ENCODE data around the gene EFL1. TPM values are rescaled to one million over a fixed set of nuclear protein-coding genes. Genes with fewer than 3 reads are reported as not detected.

Gene EFL1
- total RNA-seq, 1 donor from 2014 or later: 17.3 TPM

GRCh38 chr15:82134461-82134860, 128.1 kb downstream of the EFL1 start:
- no peaks in the 10 kb centered on the region for H3K27me3 ChIP-seq
- no peak overlapping the region for H3K4me3 ChIP-seq
- H3K36me3 ChIP-seq: peaks cover 0 to 19% of the 10 kb centered on the region in 2 donors
- H3K4me1 ChIP-seq: no peaks in the 10 kb centered on the region
- TF ChIP-seq CTCF (IDR thresholded peaks at IDR 0.05): no peak
- intact Hi-C loops (cut with DNase I): no loop called here
- H3K9me3 ChIP-seq: no peaks in the 10 kb centered on the region
- H3K27ac ChIP-seq: no peak overlapping the region
- DNase-seq (ENCODE audit: low spot score in 2 of 2): no peak

GRCh38 chr15:82133251-82133650, 129.3 kb downstream of the EFL1 start:
- no peak for TF ChIP-seq CTCF (IDR thresholded peaks at IDR 0.05)
- no peaks in the 10 kb centered on the region for H3K27me3 ChIP-seq
- H3K4me1 ChIP-seq: no peaks in the 10 kb centered on the region
- no peak overlapping the region for H3K4me3 ChIP-seq
- no peaks in the 10 kb centered on the region for H3K9me3 ChIP-seq
- intact Hi-C loops (cut with DNase I): no loop called here
- no peak for DNase-seq (ENCODE audit: low spot score in 2 of 2)
- peaks cover 0 to 15% of the 10 kb centered on the region in 2 donors for H3K36me3 ChIP-seq
- no peak overlapping the region for H3K27ac ChIP-seq

- DNase-seq (ENCODE audit: low spot score in 2 of 2): no peak
- no peak for TF ChIP-seq CTCF (IDR thresholded peaks at IDR 0.05)
- no peaks in the 10 kb centered on the region for H3K9me3 ChIP-seq
- no peaks in the 10 kb centered on the region for H3K4me1 ChIP-seq
- no peaks in the 10 kb centered on the region for H3K27me3 ChIP-seq
- intact Hi-C loops (cut with DNase I): no loop called here
- H3K4me3 ChIP-seq: no peak overlapping the region
- peaks cover 0 to 10% of the 10 kb centered on the region in 2 donors for H3K36me3 ChIP-seq
- H3K27ac ChIP-seq: peak overlapping the region in 1 of 2 donors; percentile 16
Observed at GRCh38 chr15:82132742-82133141, 129.8 kb downstream of the EFL1 start.

- Histone ChIP-seq H3K4me3 (no peak overlapping the region), H3K4me1 (no peaks in the 10 kb centered on the region), H3K9me3 (no peaks in the 10 kb centered on the region), H3K27me3 (no peaks in the 10 kb centered on the region), H3K27ac (no peak overlapping the region), H3K36me3 (peaks cover 0 to 3% of the 10 kb centered on the region in 2 donors)
- no peak for TF ChIP-seq CTCF (IDR thresholded peaks at IDR 0.05)
- intact Hi-C loops (cut with DNase I): no loop called here
- no peak for DNase-seq (ENCODE audit: low spot score in 2 of 2)
Observed at GRCh38 chr15:82132096-82132495, 130.4 kb downstream of the EFL1 start.

- no peak overlapping the region for H3K4me3 ChIP-seq
- DNase-seq (ENCODE audit: low spot score in 2 of 2): no peak
- no peak for TF ChIP-seq CTCF (IDR thresholded peaks at IDR 0.05)
- no peaks in the 10 kb centered on the region for H3K4me1 ChIP-seq
- no peaks in the 10 kb centered on the region for H3K27me3 ChIP-seq
- intact Hi-C loops (cut with DNase I): no loop called here
- H3K36me3 ChIP-seq: peaks cover 0 to 3% of the 10 kb centered on the region in 2 donors
- H3K9me3 ChIP-seq: no peaks in the 10 kb centered on the region
- no peak overlapping the region for H3K27ac ChIP-seq
Observed at GRCh38 chr15:82130248-82130647, 132.3 kb downstream of the EFL1 start.

- Histone ChIP-seq H3K4me3 (no peak overlapping the region), H3K27me3 (no peaks in the 10 kb centered on the region), H3K9me3 (no peaks in the 10 kb centered on the region), H3K27ac (no peak overlapping the region), H3K4me1 (no peaks in the 10 kb centered on the region), H3K36me3 (peaks cover 0 to 3% of the 10 kb centered on the region in 2 donors)
- TF ChIP-seq CTCF (IDR thresholded peaks at IDR 0.05): no peak
- intact Hi-C loops (cut with DNase I): no loop called here
- no peak for DNase-seq (ENCODE audit: low spot score in 2 of 2)
Observed at GRCh38 chr15:82129761-82130160, 132.8 kb downstream of the EFL1 start.
